ENCODE results near the gene RNF130. TPM values are rescaled to one million over a fixed set of nuclear protein-coding genes. Genes with fewer than 3 reads are reported as not detected.

Gene RNF130
- total RNA-seq, 1 experiment from 2014 or later: 31.4 TPM

DNA sequence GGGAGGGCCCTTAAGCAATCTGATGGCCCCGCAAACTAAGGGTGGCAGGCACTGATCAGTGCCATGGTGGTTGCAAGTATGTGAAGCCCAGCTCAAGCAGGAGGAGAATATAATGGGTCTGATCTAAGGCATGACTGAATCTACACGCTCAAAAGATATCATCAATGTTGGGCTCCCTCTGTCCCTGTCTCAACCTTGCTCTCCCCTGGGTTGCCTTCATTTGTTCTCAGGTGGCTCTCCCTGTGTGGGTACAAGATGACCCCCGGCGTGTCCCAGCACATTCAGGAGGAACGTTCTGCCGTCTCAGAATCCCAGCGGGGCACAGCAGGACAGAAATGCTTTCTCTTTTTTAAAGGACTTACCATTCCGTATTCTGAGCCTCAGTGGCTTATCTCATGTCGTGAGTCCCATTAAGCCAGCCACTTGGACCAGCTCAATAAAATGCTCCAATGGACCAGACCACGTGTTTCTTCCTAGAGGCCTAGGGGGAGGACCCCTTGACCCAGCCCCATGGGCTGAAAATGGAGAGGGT, 12.0 kb upstream of the RNF130 start:
- intact Hi-C loops (cut with micrococcal nuclease; ENCODE audit: unreplicated experiment): no loop called here
- Histone ChIP-seq H3K4me1 (ENCODE audit: insufficient read depth, low read length, poor library complexity, severe bottlenecking) (no peaks in the 10 kb centered on the region), H3K36me3 (ENCODE audit: insufficient read depth, low read length, poor library complexity, severe bottlenecking) (no peaks in the 10 kb centered on the region), H3K9me3 (ENCODE audit: low read depth, low read length, poor library complexity, severe bottlenecking) (no peaks in the 10 kb centered on the region), H3K27me3 (replicated peaks; ENCODE audit: insufficient read depth, low read depth, low read length, poor library complexity) (no peaks in the 10 kb centered on the region), H3K4me3 (ENCODE audit: low read depth, low read length, poor library complexity, severe bottlenecking) (no peak overlapping the region), H3K27ac (ENCODE audit: low read depth, low read length, poor library complexity, severe bottlenecking) (no peak overlapping the region)
- no peak for TF ChIP-seq EZH2 (IDR thresholded peaks at IDR 0.05; ENCODE audit: borderline replicate concordance, low read depth, low read length, poor library complexity, severe bottlenecking)
- TF ChIP-seq, protein P1, sequence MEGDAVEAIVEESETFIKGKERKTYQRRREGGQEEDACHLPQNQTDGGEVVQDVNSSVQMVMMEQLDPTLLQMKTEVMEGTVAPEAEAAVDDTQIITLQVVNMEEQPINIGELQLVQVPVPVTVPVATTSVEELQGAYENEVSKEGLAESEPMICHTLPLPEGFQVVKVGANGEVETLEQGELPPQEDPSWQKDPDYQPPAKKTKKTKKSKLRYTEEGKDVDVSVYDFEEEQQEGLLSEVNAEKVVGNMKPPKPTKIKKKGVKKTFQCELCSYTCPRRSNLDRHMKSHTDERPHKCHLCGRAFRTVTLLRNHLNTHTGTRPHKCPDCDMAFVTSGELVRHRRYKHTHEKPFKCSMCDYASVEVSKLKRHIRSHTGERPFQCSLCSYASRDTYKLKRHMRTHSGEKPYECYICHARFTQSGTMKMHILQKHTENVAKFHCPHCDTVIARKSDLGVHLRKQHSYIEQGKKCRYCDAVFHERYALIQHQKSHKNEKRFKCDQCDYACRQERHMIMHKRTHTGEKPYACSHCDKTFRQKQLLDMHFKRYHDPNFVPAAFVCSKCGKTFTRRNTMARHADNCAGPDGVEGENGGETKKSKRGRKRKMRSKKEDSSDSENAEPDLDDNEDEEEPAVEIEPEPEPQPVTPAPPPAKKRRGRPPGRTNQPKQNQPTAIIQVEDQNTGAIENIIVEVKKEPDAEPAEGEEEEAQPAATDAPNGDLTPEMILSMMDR (conservative IDR thresholded peaks at IDR 0.05; ENCODE audit: low read depth, low read length): no peak
- ChIA-PET POLR2A (ENCODE audit: low non-redundant PET) (no interaction called here), CTCF (no interaction called here)
- no peak for DNase-seq (ENCODE audit: low spot score)
- no TSS peak for BruUV-seq (replicated peaks)

DNA sequence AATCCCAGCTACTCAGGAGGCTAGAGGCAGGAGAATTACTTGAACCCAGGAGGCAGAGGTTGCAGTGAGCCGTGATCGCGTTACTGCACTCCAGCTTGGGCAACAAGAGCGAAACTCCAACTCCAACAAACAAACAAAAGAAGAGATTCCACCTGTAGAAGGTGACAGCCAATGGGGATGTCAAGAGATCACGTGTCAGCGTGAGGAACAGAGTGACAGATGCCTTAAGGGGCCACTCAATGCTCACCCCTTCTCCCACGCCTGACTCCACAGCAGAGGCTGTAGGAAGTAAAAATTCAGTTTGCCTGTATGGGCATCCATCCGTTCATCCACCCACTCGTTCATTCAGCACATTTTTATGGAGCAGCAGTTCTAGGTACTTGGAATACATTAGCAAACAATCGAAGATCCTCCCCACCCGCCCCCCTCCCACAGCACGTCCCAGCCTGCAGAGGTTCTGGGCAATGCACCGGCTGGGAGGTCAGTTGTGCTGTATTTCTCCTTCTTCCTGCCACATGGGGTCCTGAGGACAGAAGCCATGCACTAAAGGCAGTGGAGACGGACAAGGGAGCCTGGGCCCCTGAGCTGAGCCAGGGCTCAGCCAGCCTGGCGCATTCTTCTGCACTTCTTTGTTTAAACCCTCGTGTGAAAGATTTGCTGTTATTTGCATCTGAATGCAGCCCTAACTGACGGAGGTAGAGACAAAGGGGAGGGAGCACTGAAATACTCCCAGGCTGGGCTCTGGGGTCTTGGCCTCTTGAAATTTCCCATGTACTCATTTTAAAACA, 11.3 kb upstream of the RNF130 start:
- ChIA-PET CTCF (no interaction called here), POLR2A (ENCODE audit: low non-redundant PET) (no interaction called here)
- no peak for DNase-seq (ENCODE audit: low spot score)
- Histone ChIP-seq H3K27me3 (replicated peaks; ENCODE audit: insufficient read depth, low read depth, low read length, poor library complexity) (no peaks in the 10 kb centered on the region), H3K4me1 (ENCODE audit: insufficient read depth, low read length, poor library complexity, severe bottlenecking) (no peaks in the 10 kb centered on the region), H3K36me3 (ENCODE audit: insufficient read depth, low read length, poor library complexity, severe bottlenecking) (no peaks in the 10 kb centered on the region), H3K4me3 (ENCODE audit: low read depth, low read length, poor library complexity, severe bottlenecking) (no peak overlapping the region), H3K9me3 (ENCODE audit: low read depth, low read length, poor library complexity, severe bottlenecking) (no peaks in the 10 kb centered on the region), H3K27ac (ENCODE audit: low read depth, low read length, poor library complexity, severe bottlenecking) (no peak overlapping the region)
- TF ChIP-seq EZH2 (IDR thresholded peaks at IDR 0.05; ENCODE audit: borderline replicate concordance, low read depth, low read length, poor library complexity, severe bottlenecking): no peak
- TF ChIP-seq, protein P1 (conservative IDR thresholded peaks at IDR 0.05; ENCODE audit: low read depth, low read length): no peak
- no TSS peak for BruUV-seq (replicated peaks)
- intact Hi-C loops (cut with micrococcal nuclease; ENCODE audit: unreplicated experiment): no loop called here

DNA sequence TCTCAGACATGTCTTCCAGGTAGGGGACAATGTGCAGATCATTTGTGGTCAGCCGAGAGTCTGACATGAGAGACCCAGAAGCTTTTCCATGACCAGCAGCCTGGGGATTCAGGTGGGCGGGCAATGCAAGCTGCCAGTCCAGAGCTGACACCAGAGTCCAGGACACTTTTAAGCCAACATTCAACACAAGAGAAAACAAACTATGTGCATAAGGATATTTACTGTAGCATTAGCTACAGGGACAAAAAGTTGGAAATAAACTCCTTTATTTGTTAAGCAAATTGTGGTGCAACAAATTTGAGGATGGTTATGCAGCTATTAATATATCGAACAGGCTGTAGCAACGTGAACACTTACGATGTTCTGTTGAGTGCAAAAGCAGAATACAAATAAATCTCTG, 9.9 kb upstream of the RNF130 start:
- Histone ChIP-seq H3K9me3 (ENCODE audit: low read depth, low read length, poor library complexity, severe bottlenecking) (no peaks in the 10 kb centered on the region), H3K27ac (ENCODE audit: low read depth, low read length, poor library complexity, severe bottlenecking) (no peak overlapping the region), H3K4me1 (ENCODE audit: insufficient read depth, low read length, poor library complexity, severe bottlenecking) (no peaks in the 10 kb centered on the region), H3K4me3 (ENCODE audit: low read depth, low read length, poor library complexity, severe bottlenecking) (no peak overlapping the region), H3K36me3 (ENCODE audit: insufficient read depth, low read length, poor library complexity, severe bottlenecking) (no peaks in the 10 kb centered on the region), H3K27me3 (replicated peaks; ENCODE audit: insufficient read depth, low read depth, low read length, poor library complexity) (no peaks in the 10 kb centered on the region)
- DNase-seq (ENCODE audit: low spot score): no peak
- CTCF ChIA-PET: interaction anchor here (0.6 kb wide), 1 partner anchor 204 kb away, joined by 6 read pairs; no protein-coding TSS in a partner anchor
- intact Hi-C loops (cut with micrococcal nuclease; ENCODE audit: unreplicated experiment): no loop called here
- POLR2A ChIA-PET (ENCODE audit: low non-redundant PET): no interaction called here
- TF ChIP-seq, protein P1 (conservative IDR thresholded peaks at IDR 0.05; ENCODE audit: low read depth, low read length): no peak
- TF ChIP-seq EZH2 (IDR thresholded peaks at IDR 0.05; ENCODE audit: borderline replicate concordance, low read depth, low read length, poor library complexity, severe bottlenecking): no peak
- BruUV-seq (replicated peaks): no TSS peak

Measured in A673 (cell line).